ENCODE data around the gene PTPN12. TPM values are rescaled to one million over a fixed set of nuclear protein-coding genes. Genes with fewer than 3 reads are reported as not detected.

Gene PTPN12
- total and polyA plus RNA-seq, 4 donors, result 75.9 to 338 (median 85.8) TPM

DNA sequence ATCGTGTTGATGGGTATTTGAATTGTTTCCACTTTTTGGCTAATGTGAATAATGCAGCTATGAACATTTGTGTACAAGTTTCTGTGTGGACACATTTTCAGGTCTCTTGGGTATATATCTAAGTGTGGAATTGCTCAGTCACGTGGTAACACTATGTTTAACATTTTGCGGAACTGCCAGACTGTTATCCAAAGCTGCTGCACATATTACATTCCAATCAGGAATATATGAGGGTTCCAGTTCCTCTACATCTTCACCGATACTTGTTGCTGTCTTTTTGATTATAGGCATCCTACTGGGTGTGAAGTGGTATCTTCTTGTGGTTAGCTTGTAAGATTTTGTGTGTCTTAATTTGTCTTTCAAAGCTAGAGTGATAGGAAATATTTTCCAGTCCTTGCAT, 6.8 kb downstream of the PTPN12 start:
- ATAC-seq (ENCODE audit: insufficient read depth, low FRiP score) (no peak), DNase-seq (no peak)
- peaks cover 0 to 2% (median 0%) of the 10 kb centered on the region in 4 donors for H3K36me3 ChIP-seq (ENCODE audit: control insufficient read depth in 4 of 4, insufficient read depth in 4 of 4, low read length in 4 of 4)
- TF ChIP-seq, protein P1, sequence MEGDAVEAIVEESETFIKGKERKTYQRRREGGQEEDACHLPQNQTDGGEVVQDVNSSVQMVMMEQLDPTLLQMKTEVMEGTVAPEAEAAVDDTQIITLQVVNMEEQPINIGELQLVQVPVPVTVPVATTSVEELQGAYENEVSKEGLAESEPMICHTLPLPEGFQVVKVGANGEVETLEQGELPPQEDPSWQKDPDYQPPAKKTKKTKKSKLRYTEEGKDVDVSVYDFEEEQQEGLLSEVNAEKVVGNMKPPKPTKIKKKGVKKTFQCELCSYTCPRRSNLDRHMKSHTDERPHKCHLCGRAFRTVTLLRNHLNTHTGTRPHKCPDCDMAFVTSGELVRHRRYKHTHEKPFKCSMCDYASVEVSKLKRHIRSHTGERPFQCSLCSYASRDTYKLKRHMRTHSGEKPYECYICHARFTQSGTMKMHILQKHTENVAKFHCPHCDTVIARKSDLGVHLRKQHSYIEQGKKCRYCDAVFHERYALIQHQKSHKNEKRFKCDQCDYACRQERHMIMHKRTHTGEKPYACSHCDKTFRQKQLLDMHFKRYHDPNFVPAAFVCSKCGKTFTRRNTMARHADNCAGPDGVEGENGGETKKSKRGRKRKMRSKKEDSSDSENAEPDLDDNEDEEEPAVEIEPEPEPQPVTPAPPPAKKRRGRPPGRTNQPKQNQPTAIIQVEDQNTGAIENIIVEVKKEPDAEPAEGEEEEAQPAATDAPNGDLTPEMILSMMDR (IDR thresholded peaks at IDR 0.05; ENCODE audit: control extremely low read depth, extremely low read depth), result no peak
- peaks cover 9 to 48% (median 27%) of the 10 kb centered on the region in 5 donors for H3K4me1 ChIP-seq (ENCODE audit: control insufficient read depth in 5 of 5, insufficient read depth in 5 of 5, low read length in 5 of 5)
- H3K9me3 ChIP-seq (ENCODE audit: control insufficient read depth in 4 of 4, insufficient read depth in 3 of 4, low read length in 3 of 4), result no peaks in the 10 kb centered on the region
- no peak overlapping the region for H3K27ac ChIP-seq (ENCODE audit: low read depth in 1 of 2, low read length in 1 of 2)
- H3K4me3 ChIP-seq, result no peak overlapping the region
- WGBS, 2 donors, result 75 to 76% methylated on average over 4 of the region's 4 CpGs
- no peak overlapping the region for H3K9ac ChIP-seq (ENCODE audit: insufficient read depth in 1 of 2, low read length in 2 of 2)
- no peaks in the 10 kb centered on the region for H3K27me3 ChIP-seq (ENCODE audit: control insufficient read depth in 3 of 3, insufficient read depth in 3 of 3, low read length in 2 of 3)

DNA sequence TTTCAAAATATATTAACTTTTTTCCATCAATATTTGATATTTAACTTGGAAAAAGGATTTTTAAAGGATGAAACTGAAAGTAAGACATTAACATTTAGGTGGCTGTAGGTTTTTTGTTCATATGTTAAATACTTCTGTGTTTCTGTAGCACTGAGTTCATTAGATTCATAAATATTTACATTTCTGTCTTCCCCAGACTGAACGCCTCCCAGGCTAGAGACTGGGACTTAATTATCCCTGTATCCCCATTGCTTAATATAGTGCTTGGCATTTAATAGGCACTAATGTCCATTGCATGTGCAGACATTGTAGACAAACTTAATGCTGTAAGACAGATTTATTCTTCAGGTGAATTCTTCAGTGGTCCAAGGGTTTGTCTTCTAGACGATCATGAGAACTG, 7.4 kb downstream of the PTPN12 start:
- no peaks in the 10 kb centered on the region for H3K27me3 ChIP-seq (ENCODE audit: control insufficient read depth in 3 of 3, insufficient read depth in 3 of 3, low read length in 2 of 3)
- ATAC-seq (ENCODE audit: insufficient read depth, low FRiP score), result no peak
- no peak overlapping the region for H3K27ac ChIP-seq (ENCODE audit: low read depth in 1 of 2, low read length in 1 of 2)

DNA sequence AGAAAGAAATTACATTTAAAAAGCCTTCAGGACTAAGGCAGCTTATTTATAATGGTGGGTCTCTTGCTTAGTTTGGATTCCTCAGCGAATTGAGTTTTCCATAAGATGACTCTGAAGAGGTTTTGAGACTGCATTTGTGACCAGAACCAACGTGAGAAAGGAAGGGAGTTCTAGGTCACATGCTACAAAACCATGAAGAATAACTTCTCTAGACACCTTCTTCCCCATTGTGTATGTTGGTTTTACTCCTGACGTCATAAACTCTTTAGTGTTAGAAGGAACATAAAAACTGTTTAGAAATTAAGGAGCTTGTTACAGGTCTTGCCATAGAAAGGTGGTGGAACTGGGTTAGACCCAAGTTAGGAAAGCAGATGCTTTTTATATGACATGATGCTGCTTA, 11.1 kb downstream of the PTPN12 start:
- Histone ChIP-seq H3K9me3 (ENCODE audit: control insufficient read depth in 4 of 4, insufficient read depth in 3 of 4, low read length in 3 of 4) (no peaks in the 10 kb centered on the region), H3K9ac (ENCODE audit: insufficient read depth in 1 of 2, low read length in 2 of 2) (no peak overlapping the region), H3K27ac (ENCODE audit: low read depth in 1 of 2, low read length in 1 of 2) (no peak overlapping the region), H3K4me3 (no peak overlapping the region), H3K27me3 (ENCODE audit: control insufficient read depth in 3 of 3, insufficient read depth in 3 of 3, low read length in 2 of 3) (no peaks in the 10 kb centered on the region), H3K4me1 (ENCODE audit: control insufficient read depth in 5 of 5, insufficient read depth in 5 of 5, low read length in 5 of 5) (peaks cover 0 to 32% (median 9%) of the 10 kb centered on the region in 5 donors), H3K36me3 (ENCODE audit: control insufficient read depth in 4 of 4, insufficient read depth in 4 of 4, low read length in 4 of 4) (peaks cover 0 to 2% (median 0%) of the 10 kb centered on the region in 4 donors)
- WGBS, 2 donors, result 37 to 45% methylated on average over 3 of the region's 3 CpGs
- TF ChIP-seq, protein P1 (IDR thresholded peaks at IDR 0.05; ENCODE audit: control extremely low read depth, extremely low read depth), result no peak
- ATAC-seq (ENCODE audit: insufficient read depth, low FRiP score), result no peak
- no peak for DNase-seq

More for the DNA sequence above, 7.4 kb downstream of the PTPN12 start:
- Histone ChIP-seq H3K36me3 (ENCODE audit: control insufficient read depth in 4 of 4, insufficient read depth in 4 of 4, low read length in 4 of 4) (peaks cover 0 to 2% (median 0%) of the 10 kb centered on the region in 4 donors), H3K4me3 (no peak overlapping the region), H3K9me3 (ENCODE audit: control insufficient read depth in 4 of 4, insufficient read depth in 3 of 4, low read length in 3 of 4) (no peaks in the 10 kb centered on the region), H3K4me1 (ENCODE audit: control insufficient read depth in 5 of 5, insufficient read depth in 5 of 5, low read length in 5 of 5) (peaks cover 9 to 53% (median 27%) of the 10 kb centered on the region in 5 donors), H3K9ac (ENCODE audit: insufficient read depth in 1 of 2, low read length in 2 of 2) (no peak overlapping the region)
- DNase-seq, result peak in 2 of 3 donors; percentile 59
- 34 to 67% methylated on average over 2 of the region's 2 CpGs for WGBS, 2 donors
- TF ChIP-seq, protein P1 (IDR thresholded peaks at IDR 0.05; ENCODE audit: control extremely low read depth, extremely low read depth), result no peak
